HFFc6 (cell line): ENCODE data around the gene ASTN2. TPM values are rescaled to one million over a fixed set of nuclear protein-coding genes. Genes with fewer than 3 reads are reported as not detected.
A peak's percentile ranks its signal among the peaks of the same experiment; 100 is the strongest.

ENCODE experiments used
- DNase-seq: peaks from one replicate; pipeline ENCODE4 v3.0.0-alpha.2; 2018
- H3K27ac Mint-ChIP-seq: 2 replicates; pipeline ENCODE4 v1.8.0; 2020; ENCODE audit warnings: mild to moderate bottlenecking, mixed read lengths
- H3K27me3 Mint-ChIP-seq: 2 replicates; pipeline ENCODE4 v1.8.0; 2021; ENCODE audit warnings: mild to moderate bottlenecking, moderate library complexity, mixed read lengths; ENCODE audit not compliant: insufficient read depth
- H3K36me3 Mint-ChIP-seq: 2 replicates; pipeline ENCODE4 v1.8.0; 2021; ENCODE audit warnings: low read depth, mixed read lengths
- H3K4me1 Mint-ChIP-seq: 2 replicates; pipeline ENCODE4 v1.8.0; 2020; ENCODE audit warnings: low read depth, mixed read lengths
- H3K4me3 Mint-ChIP-seq: 2 replicates; pipeline ENCODE4 v1.8.0; 2020; ENCODE audit warnings: mild to moderate bottlenecking, moderate library complexity, mixed read lengths
- H3K9me3 Mint-ChIP-seq: 2 replicates; pipeline ENCODE4 v1.8.0; 2020; ENCODE audit warnings: mild to moderate bottlenecking, mixed read lengths
- total RNA-seq, 6 experiments: library from RNA; stranded (reverse); fragmentation: NEBNext Ultra II Directional; extraction: Animal tissue kit (Norgen Biotek cat#: 25700); gene quantifications; 2 replicates in 1 of 6; 3 replicates in 5 of 6; pipeline ENCODE4 v1.2.3, GENCODE V29; 2021
- TF ChIP-seq, protein P1 (sequence below): fragments of 200-600 bp; sonication (generic); IDR thresholded peaks from 2 replicates; pipeline ENCODE4 v1.5.0; 2021; ENCODE audit warnings: antibody characterized with exemption, mild to moderate bottlenecking

Gene ASTN2
- total RNA-seq, 6 experiments from 2014 or later = 7.3 to 9.7 (median 8.3) TPM

DNA sequence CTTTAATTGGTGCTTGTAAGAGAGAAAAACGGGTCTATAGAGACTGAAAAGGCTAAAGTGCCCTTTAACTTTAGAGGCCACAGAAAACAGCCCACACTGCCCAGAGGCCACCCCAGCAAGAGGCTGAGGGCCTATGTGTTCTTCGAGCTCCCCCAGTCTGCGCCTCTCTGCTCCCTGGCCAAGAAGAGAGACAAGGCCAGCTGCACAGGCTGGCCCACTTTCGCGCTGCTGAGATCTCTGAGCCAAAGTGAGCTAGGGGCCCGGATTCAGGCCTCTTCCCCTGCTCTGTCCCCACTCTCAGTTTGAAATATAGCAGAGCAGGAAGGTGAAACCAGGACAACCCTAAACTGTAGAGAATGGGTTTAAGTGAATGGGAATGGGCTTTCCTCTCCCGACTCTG lies 859.7 kb downstream of the ASTN2 start:
- Mint-ChIP-seq H3K9me3 (no peaks in the 10 kb centered on the region), H3K27ac (no peak overlapping the region), H3K27me3 (no peaks in the 10 kb centered on the region), H3K4me1 (no peaks in the 10 kb centered on the region), H3K36me3 (no peaks in the 10 kb centered on the region), H3K4me3 (no peak overlapping the region)
- no peak for DNase-seq
- TF ChIP-seq, protein P1, sequence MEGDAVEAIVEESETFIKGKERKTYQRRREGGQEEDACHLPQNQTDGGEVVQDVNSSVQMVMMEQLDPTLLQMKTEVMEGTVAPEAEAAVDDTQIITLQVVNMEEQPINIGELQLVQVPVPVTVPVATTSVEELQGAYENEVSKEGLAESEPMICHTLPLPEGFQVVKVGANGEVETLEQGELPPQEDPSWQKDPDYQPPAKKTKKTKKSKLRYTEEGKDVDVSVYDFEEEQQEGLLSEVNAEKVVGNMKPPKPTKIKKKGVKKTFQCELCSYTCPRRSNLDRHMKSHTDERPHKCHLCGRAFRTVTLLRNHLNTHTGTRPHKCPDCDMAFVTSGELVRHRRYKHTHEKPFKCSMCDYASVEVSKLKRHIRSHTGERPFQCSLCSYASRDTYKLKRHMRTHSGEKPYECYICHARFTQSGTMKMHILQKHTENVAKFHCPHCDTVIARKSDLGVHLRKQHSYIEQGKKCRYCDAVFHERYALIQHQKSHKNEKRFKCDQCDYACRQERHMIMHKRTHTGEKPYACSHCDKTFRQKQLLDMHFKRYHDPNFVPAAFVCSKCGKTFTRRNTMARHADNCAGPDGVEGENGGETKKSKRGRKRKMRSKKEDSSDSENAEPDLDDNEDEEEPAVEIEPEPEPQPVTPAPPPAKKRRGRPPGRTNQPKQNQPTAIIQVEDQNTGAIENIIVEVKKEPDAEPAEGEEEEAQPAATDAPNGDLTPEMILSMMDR = no peak

DNA sequence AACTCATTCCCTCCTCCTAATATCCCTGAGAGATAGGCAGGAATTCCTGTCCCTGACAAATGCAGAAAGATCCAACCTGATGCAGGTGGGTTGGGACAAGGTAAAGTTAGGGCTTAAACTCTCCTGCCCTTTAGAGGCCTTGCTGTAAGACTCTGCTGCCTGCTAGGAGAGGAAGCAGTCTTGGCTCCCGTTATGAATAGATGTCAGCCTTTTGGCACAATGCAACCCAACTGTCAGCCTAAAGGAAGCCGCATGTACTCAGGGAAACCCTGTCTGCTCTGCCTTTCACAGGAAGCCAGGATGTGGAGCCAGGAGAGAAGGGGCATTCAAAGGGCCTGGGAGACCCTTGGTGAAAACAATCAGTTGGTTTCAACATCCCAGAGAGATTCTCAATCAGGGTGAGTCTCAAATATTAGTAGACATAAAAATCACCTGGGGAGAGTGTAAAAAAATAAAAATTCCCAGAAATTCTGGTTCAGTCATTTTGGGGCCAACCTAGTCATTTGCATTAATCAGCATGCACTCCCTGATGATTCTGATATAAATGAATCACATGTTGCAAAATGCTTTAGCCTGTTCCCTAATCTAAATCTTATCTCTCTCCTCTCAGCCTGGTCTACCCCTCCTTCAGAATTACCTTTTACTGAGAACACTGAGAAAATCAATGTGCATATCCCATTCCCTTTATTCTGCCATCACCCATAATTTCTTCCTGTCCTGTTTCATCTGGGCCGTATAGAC lies 864.0 kb downstream of the ASTN2 start:
- no peaks in the 10 kb centered on the region for H3K27me3 Mint-ChIP-seq
- DNase-seq = peak; percentile 38
- peaks cover 7% of the 10 kb centered on the region; the same call in 1 of the 2 replicates for H3K4me1 Mint-ChIP-seq
- H3K9me3 Mint-ChIP-seq = no peaks in the 10 kb centered on the region
- TF ChIP-seq, protein P1 = no peak
- H3K4me3 Mint-ChIP-seq = no peak overlapping the region
- H3K27ac Mint-ChIP-seq = no peak overlapping the region
- no peaks in the 10 kb centered on the region for H3K36me3 Mint-ChIP-seq

DNA sequence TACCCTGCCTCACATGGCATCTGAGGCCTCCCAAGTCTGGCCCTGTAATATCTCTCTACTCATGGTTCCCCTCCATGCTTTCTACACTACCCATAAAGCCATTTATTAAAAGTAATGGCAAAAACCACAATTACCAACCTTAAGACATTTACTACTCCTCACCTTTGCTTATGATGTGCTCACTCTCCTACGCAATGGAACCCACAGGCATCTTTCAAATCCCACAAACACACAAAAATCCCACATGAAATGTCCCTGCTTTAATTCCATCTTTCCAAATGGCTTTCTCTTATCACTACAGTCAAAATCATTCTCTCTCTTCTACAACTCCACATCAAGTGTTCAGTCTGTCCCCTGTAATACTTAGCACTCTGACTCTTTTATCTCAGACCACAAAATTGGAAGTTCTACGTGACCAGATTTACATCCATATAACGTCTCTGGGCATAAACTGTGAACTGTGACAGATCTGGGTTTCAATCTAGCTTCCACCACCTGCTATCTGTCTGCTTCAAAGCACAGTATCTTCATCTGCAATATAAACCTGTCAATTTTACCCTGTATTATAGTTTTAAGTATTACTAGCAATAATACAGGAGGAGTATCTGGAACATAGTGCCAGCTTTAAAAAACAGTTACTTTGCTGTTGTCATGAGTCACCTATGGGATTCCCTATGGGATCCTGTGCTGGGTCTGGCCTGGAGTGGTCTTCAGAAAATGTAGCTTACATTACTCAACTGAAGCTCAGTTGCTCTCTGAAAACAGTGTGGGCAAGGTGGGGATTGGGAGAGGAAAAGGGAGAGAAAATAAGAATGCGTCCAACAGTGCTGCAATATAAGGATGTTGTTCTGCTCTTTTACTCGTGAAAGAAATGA lies 864.8 kb downstream of the ASTN2 start:
- H3K36me3 Mint-ChIP-seq = no peaks in the 10 kb centered on the region
- peaks cover 13% of the 10 kb centered on the region for H3K4me1 Mint-ChIP-seq
- H3K27me3 Mint-ChIP-seq = no peaks in the 10 kb centered on the region
- no peak for DNase-seq
- no peak overlapping the region for H3K4me3 Mint-ChIP-seq
- H3K9me3 Mint-ChIP-seq = no peaks in the 10 kb centered on the region
- TF ChIP-seq, protein P1 = no peak
- no peak overlapping the region for H3K27ac Mint-ChIP-seq

DNA sequence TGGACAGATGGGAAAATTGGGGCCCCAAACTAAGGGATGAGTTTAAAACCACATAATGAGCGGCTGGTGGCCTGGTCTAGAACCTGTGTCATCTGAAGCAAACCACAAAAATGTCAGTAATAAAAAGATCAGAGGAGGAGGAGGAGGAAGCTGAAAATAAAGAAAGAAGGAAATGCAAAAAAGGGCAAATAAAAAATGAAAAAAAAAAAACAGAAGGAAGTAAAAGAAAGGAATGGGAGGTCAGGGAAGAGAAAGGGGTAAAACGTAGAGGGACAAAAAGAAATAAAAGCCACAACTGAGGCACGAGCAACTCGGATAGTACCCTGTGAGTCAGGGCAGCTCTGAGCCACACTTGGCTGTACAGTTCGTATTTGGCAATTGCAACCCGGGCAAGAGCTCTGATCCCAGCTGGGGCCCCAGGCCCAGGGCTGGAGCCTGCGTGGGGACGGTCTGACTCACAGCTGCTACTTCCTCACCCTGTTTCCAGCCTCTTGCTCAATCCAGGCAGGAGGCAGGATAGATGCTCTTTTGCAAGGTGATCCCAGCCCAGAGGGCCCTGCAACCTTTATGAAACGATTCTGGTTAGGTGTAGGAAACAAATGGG lies 865.7 kb downstream of the ASTN2 start:
- DNase-seq = peak; percentile 93
- Mint-ChIP-seq H3K27me3 (no peaks in the 10 kb centered on the region), H3K4me3 (peak overlapping the region; percentile 64; the same call in 1 of the 2 replicates), H3K27ac (no peak overlapping the region), H3K9me3 (no peaks in the 10 kb centered on the region), H3K36me3 (no peaks in the 10 kb centered on the region), H3K4me1 (peaks cover 22% of the 10 kb centered on the region)
- TF ChIP-seq, protein P1 = no peak

DNA sequence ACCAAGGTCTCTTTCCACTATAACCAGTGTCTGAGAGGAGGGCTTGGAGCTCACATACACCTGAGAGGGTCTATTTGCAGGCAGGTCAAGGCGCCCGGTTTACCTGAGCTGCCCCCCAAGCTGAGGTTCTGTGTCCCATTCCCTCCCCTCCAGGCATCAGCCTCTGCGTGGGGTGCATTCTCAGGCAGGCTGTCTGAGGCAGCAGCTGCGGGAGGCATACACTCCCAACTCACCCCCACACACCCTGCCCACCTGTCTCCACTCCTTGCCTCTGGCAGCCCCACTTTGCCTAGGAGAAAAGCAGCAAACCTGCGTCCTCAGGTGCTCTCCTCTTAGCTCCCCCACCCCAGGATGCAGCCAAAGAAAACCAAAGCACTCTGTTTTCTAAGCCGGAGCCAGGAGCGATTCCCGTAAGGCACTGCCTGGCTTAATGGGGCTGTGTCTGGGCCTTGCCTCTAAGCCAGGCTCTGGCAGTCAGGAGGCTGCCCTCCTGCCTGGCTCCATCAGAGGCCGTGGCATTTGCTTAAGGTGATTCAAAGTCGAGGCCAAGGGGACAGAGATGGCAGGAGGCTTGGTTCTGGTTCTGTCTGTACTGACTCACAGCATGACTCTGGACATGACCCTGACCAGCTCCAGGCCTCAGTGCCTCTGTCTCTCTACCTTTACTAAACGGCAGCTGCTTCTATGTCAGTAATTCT lies 867.0 kb downstream of the ASTN2 start:
- Mint-ChIP-seq H3K27ac (peak overlapping the region; percentile 56; the same call in 1 of the 2 replicates), H3K4me3 (no peak overlapping the region), H3K27me3 (no peaks in the 10 kb centered on the region), H3K4me1 (peaks cover 35% of the 10 kb centered on the region), H3K9me3 (no peaks in the 10 kb centered on the region), H3K36me3 (no peaks in the 10 kb centered on the region)
- DNase-seq = no peak
- TF ChIP-seq, protein P1 = no peak
